ENCODE data around the gene MAP2K5.

DNA sequence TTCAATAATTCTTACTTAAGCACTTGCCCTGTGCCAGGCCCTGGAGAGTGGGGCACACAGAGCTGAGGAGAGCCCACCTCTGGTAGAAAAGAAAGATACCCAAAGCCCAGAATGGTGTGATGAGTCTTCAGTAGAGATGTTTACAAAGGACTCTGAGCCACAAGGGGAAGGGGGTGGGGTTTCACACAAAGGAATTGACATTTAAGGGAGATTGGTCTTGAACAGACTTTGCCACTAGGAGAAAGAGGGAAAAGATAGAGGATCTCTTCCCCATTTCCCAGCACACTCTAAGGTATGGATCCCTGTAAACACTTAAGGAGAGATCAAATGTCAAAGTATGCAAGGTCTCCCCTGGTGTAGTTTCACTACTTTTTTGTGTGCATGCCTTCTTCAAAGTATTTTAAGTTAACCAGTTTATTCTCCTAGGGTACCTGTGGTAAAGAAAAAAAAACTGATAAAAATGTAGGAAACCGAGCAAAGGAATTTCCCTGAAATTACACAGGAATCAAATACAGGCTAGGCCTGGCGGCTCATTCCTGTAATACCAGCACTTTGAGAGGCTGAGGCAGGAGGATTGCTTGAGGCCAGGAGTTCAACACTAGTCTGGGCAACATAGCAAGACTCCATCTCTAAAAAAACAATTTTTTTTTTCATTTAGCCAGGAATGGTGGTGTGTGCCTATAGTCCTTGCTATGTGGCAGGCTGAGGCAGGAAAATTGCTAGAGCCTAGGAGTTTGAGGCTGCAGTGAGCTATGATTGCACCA, 165.2 kb downstream of the MAP2K5 start:
- TF ChIP-seq CTCF (IDR thresholded peaks at IDR 0.05), result no peak
- no peak for TF ChIP-seq POLR2A (IDR thresholded peaks at IDR 0.05)
- no peak for TF ChIP-seq EP300 (IDR thresholded peaks at IDR 0.05)
- no peak for TF ChIP-seq POLR2AphosphoS5 (IDR thresholded peaks at IDR 0.05)
